HG03025 (cell line): ENCODE results near the gene MTMR3.
"Not testable (repeated sequence)": the region's sequence is repeated elsewhere in the genome, so short reads cannot be mapped to it uniquely, and the experiment has no call there.

ENCODE experiments used
- ATAC-seq: cut with Tn5 transposase; IDR thresholded peaks from one replicate; pipeline ENCODE4 v1.9.1; 2021; ENCODE audit warnings: mild to moderate bottlenecking, moderate library complexity; ENCODE audit not compliant: unreplicated experiment, low FRiP score

MTMR3 gene

DNA sequence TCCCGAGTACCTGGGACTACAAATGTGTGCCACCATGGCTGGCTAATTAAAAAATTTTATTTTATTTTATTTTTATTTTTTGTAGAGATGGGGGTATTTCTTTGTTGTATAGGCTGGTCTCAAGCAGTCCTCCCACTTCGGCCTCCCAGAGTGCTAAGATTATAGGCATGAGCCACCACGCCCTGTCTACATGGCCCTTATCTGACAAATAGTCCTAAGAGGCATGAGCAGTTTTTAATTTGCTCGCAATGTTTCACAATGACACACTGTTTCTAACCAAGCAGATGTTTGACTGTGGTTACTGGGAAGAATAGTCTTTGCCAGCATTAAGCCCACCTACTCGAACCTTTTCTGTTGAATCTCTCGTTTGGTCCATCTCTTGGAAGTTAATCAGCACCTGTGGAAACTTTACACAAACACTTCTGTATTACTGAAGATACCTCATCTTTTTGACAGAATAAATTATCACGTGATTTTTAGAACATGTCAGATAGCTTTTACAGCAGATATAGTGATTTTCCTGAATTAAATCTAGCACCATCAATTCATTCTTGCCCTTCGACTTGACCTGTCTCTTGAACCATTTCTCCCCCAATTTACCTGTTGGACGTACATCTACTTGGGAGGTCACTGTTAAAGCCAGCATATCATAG is 71.4 kb downstream of the MTMR3 start:
- no peak for ATAC-seq

DNA sequence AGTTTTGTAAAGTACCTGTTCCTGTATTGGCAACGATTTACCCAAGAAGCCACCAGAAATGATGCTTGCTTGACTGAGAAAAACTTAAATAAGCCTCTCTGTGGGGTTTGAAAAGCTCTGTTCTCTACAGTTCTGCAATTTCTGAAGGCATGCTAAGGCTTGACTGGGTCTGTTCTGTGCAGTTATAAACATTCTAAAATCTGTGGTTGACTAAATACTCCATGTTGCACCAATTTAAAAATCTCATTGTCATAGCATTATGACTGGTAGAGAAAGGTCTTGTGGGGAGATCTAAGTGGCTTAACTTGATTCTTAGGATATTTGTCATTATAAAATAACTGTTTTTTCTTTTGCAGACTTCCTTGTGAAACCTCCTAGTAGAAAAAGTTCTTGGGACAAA is 73.7 kb downstream of the MTMR3 start:
- no peak for ATAC-seq

DNA sequence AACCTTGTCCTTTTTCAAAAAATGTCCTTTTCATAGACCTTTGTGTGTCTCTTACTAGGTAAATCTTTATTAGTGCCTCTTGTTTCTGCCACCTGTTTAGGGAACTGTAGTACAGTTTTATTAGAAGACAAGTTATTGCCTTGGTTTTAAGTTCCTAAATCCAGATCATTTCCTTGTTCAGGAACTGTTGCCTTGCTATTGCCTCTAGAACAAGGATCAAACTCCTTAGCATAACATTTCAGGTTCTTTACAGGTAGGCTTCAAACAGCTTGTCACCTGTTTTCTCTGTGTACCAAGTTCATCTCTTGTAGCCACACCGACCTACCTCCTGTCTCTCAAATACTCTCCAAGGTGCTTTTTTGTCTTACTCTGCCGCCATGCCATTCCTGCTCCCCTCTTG is 75.2 kb downstream of the MTMR3 start:
- no peak for ATAC-seq

DNA sequence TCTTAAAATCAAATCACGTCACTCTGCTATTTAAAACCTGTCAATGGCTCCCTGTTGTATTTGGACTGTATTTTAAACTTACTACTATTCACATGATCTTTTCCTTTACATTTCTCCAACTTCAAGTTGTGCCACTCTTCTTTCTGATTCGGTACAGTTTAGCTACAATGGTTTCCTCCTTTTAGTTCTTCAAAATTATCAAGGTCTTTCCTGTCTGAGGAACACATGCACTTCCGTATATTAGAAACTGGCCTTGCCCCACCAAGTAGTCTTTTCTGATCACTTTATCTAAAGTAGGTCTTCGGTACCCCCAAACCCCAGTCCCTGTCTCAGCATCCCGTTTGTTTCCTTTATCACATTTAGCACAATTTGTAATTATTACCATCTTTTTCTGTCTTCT is 81.8 kb downstream of the MTMR3 start:
- ATAC-seq = no peak

DNA sequence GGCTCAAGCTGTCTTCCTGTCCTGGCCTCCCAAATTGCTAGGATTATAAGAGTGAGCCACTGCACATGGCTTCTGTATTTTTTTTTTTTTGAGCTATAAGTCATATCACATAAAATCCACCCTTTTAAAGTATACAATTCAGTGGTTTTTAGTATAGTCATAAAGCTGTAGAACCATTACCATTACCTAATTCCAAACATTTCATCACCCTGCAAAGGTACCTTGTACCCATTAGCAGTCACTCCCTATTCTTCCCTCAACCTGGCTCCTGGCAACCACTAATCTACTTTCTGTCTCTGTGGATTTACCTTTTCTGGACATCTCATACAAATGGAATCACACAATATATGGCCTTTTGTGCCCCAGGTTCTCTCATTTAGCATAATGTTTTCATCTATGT is 84.5 kb downstream of the MTMR3 start:
- ATAC-seq = no peak

DNA sequence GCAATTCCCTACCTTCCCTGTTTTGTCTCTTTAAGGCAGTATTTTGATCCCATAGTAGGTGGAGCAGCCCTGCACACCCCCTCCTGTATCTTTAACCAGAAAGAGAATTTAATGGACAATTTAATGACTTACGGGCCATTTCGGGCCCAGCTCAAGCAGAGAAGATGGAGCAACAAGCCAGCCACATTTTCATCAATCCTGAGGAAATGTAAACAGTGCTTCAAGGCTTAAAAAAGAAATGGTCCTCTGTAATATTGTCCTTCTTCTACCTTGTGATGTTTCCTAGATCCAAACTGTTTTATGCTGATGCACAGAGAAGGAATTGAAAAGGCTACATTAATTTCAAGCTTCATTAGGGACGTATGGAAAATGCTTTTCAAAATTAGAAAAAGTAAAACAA is 88.6 kb downstream of the MTMR3 start:
- no peak for ATAC-seq

DNA sequence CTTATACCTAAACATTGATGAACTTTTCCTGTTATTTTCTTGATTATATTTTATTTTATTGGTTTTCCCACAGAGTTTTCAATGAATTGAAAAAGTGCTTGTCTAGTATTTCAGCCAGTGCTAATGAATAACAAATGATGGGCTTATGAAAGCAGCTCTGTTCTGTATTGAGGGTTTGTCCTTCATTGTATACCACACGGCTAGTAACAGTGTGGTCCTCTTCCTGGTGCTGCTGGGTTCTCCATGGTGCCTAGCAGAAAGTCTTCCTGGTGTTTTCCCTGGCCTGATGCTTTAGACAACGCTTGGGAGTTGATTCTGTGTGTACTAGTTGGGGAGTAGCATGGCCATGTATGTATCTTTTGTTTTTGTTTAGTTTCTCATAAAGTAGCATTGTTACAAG is 89.1 kb downstream of the MTMR3 start:
- ATAC-seq = no peak

DNA sequence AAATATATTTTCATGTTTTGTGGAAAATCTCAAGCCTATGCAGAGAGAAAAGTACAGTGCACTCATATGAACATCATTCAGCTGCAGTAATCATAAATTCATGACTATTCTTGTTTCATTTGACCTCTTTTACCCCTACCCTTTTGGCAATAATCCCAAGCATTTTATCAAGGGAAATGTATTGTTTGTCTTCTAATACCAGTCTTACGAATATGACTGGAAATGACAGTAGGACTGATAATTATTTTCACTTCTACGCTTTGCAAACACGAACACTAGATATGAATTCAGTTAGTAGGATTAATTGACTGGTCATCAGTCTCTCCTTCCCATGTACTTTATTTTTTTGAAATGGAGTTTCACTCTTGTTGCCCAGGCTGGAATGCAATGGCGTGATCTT is 90.3 kb downstream of the MTMR3 start:
- ATAC-seq = no peak

DNA sequence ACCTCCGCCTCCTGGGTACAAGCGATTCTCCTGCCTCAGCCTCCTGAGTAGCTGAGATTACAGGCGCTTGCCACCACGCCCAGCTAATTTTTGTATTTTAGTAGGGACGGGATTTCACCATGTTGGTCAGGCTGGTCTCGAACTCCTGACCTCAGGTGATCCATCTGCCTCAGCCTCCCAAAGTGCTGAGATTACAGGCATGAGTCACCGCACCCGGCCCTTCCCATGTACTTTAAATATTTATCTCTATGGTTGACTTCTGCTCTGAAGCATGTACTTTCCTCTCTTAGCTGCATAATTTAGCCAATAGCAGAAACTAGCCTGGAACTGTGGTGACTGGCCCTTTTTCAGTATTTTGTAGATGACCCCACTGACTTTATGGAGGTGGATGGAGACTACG is 90.7 kb downstream of the MTMR3 start:
- ATAC-seq = not testable (repeated sequence)

DNA sequence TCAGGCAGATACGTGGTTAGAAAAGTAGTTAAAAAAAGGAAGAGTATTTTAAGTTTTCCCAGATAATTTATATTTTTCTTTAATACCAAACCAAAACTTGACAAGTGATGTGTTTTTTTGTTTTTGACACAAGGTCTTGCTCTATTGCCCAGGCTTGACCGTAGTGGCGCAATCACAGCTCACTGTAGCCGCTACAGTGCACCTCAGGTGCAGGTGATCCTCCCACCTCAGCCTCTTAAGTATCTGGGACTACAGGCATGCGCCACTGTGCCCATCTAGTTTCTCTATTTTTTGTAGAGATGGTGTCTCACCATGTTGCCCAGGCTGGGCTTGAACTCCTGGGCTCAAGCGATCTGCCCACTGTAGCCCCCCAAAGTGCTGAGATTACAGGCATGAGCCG is 92.5 kb downstream of the MTMR3 start:
- no peak for ATAC-seq

DNA sequence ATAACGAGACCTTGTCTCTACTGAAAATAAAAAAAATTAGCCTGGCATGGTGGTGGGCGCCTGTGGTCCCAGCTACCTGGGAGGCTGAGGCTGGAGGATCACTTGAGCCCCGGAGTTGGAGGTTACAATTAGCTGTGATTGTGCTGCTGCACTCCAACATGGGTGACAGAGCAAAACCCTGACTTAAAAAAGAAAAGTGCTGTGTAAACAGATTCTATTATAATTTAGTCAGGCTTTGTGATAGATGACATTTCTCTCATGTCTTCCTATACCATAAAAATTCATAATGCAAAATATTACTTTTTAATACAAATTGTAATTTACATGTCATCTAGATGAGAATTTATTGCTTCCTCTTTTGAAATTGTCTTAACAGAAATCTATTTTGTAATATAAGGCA is 94.1 kb downstream of the MTMR3 start:
- ATAC-seq = no peak

DNA sequence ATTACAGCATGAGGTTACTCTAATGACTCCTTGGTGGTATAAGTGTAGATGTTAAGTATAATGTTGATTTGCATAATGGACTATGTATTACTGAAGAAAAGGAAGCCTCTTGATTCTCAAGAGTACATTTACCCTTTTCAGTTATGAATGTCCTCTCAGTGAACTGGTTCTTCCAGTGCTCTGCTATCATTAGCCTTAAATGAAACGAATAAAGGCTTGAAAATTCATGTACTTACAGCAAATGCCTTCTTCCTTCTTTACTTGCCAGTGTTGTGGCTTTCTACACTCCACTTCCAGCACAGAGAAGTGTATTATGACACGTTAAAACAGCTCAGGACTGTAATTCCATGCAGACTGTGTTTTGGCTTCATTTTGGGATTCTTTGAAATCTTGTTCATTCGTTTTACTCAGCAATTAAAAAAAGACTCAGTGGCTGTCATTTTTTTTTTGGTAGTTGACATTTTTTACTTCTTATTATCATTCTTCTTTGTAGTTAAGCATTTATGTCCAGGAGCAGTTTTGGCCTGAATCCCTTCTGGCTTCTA is 96.9 kb downstream of the MTMR3 start:
- ATAC-seq = no peak

DNA sequence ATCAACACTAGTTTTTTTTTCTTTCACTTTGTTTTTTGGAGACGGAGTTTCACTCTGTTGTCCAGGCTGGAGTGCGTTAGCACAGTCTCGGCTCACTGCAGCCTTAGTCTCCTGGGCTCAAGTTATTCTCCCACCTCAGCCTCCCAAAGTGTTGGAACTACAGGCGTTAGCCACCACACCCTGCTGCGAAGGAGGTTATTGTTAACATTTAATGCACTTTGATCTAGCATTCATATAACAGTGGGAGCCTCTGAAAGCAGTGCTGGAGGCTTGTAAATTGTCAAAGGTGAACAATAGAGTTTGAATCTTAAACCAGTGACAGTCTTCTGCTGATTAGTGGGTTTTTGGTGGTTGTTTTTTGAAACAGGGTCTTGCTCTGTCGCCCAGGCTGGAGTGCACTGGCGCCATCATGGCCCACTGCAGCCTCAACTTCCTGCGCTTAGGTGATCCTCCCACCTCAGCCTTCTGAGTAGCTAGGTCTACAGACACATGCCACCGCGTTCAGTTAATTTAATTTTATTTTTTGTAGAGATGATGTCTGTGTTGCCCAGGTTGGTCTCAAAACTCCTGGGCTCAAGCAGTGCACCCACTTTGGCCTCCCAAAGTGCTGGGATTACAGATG is 100.4 kb downstream of the MTMR3 start:
- no peak for ATAC-seq

DNA sequence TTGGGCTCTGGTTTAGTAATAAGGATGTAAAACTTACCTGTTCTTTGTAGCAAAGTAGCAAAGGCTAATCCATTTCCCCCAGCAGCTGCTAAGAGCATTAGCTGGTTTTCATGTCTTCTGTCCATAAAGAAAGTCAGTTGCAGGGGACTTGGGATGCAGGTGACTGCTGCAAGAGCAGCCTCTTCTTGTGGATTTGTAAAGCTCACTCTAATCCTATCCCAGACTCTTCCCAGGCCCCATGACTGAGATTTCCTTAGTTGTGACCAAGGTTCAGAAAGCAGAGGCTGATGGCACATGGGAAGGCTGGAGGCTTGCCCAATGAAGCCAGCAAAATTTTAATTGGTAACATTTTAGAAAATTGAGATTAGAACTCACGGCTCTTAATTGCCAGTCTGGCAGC is 102.9 kb downstream of the MTMR3 start:
- no peak for ATAC-seq

DNA sequence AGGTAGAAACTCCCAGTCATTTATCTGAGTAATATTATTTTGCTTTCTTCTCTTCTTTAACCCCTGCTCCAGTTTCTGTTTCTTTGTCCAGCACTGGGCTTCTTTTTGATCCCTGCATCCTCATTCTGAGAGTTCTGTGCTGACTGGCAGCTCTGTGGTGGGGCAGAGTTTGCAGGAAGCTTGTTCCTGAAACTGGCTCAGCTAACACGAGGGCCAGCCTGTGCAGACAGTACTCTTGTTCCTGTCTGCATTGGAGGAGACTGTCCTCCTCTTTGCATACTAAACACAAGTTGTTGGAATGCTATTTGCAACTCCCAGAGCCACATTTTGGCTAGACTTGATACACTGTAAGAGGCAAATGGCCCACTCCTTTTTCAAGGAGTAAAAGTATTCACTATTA is 104.2 kb downstream of the MTMR3 start:
- ATAC-seq = no peak

DNA sequence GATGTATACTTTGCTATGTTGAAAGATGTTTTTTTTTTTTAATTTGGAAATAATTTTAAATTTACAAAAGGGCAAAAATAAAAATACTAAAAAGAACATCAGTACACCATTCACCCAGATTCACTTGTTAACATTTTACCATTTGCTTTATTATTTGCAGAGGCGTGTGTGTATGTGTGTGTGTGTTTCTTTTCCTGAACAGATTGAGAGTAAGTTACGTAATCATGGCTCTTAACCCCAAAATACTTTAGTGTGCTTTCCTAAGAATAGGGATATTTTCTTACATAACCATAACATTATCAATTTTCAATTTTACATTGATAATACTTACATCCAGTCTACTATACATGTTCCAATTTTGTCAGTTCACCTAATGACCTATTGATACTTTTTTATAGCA is 105.7 kb downstream of the MTMR3 start:
- no peak for ATAC-seq

DNA sequence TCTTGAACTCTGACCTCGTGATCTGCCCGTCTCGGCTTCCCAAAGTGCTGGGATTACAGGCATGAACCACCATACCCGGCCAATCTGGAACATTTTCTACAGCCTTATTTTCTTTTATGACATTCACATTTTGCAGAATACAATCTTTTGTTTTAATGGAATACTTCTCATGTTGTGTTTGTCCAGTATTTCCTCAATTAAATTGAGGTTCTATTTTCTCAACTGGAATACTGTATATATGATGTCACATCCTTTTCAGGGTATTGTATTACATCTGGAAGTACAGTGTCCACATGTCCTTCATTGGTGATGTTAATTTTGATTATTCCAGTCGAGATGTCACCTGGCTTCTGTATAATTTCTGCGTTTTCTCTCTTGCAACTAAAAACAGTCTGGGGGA is 106.5 kb downstream of the MTMR3 start:
- no peak for ATAC-seq

DNA sequence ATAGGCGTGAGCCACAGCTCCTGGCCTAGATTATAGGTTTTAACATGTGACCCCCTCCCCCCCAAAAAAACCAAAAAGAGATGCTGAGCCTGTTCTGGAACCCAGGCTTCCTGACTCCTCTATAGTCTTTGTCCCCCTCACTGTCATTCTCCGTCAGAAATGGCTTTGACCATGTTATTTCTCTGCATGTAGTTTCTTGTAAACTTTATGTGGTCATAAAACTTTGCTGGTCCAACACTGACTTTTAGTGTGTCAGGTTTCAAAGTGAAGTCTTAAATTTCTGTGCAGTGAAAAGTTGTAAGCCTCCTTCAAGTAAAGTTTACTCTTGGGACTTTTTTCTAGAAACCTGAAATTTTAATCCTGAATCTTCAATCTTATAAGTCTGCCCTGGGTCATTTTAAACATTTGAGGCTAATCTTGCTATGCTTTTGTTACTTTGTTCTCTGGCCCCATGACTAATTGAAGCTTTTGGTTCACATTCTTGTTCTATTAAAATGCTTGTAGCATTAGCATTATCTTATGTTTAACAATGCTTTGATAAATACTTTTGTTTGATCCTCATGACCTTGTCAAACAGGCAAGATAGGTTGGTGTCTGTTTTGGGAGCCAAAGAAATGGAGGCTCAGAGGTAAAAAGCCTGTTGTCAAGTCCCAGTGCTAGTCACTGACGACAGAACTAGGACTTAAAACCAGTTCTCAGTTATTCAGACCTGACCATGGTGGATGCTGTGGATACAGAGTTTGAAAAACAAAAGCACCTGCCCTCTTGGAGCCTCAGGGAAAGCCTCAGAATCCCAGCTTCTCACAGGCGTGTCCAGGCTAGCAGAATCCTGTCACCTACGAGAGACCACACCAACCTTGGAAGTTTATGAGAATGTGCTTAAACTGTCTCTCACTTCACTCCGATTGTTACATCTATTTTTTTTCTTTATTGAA is 109.6 kb downstream of the MTMR3 start:
- ATAC-seq = no peak

DNA sequence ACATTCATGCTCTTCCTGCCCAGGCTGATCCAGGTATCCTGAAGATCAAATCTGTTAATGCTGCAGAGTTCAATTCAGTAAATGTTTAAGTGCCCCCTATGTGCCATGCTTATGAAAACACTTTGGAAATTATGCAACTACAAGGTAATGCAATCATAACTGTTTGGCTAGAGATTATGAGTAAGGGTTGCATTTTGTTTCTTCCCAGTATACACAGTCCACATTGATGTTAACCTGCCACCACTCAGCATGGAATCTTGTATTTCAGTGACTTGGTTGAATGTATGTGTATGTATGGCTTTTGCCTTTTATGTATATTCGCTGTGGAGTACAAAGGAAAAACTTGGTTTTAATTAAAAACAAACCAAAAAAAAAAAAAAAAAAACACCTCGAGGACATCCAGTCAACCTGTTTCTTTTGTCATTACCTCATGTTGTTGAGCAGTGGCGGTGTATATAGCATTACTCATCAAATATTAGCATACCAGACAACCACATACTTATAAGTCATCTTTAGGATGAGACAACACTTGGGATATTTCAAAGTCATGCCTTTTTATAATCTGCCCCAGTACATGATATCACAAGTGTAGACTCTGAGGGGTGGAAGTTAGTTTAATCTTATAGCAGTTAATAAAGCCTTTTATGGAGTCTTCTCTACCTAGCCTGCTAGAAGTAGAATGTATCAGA is 111.2 kb downstream of the MTMR3 start:
- ATAC-seq = no peak

DNA sequence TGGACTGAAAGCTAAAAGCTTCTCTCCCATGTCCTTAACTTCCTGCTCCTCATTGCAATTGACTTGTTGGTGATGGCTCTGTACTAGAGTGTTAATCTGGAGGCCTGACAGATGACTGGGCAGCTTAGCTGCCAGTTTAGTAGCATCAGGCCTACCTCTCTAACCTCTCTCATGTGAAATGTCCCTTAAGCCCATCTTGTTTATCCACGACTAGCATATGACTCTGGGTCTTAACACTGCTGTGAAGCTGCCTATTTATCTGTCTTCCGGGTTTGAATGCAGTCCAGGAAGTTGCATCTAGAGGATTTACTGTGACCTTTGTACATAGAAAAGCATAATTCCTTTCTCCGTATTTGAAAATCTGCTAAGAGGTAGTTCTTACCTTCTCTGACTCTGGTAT is 112.0 kb downstream of the MTMR3 start:
- no peak for ATAC-seq

DNA sequence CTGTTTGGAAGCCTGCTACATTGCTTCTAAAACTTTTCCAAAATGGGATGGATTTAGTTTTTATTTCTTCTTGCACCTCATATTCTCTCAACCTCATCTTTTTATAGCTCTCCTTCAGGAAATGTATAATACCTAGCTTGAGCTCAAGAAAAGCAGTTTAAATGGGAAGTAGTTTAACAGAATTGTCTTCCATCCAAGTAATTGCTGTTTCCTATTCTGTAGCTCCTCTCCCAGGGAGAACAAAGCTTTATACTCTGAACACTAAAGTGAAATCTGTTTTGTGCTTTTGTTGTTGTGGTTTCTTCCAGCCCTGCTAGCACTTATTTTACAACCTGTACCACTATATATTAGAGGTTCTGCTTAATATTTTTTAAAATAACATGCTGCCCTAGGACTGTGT is 114.1 kb downstream of the MTMR3 start:
- no peak for ATAC-seq
